IMR-90 (cell line): ENCODE measurements around the gene ADAMTS19. TPM values are rescaled to one million over a fixed set of nuclear protein-coding genes. Genes with fewer than 3 reads are reported as not detected.
A peak's percentile ranks its signal among the peaks of the same experiment; 100 is the strongest.

ENCODE experiments used
- ATAC-seq: fragments of 200-7000 bp; cut with Tn5 transposase; 2 replicates; pipeline ENCODE4 v1.9.1; 2020; ENCODE audit warnings: low read depth, mild to moderate bottlenecking, moderate library complexity
- BruUV-seq: library from RNA; stranded (reverse); fragments of 400-500 nt; replicated peaks from 2 replicates; lab custom pipeline; 2021; lab: Mats Ljungman, UMichigan
- CTCF ChIA-PET: fragments of 300-600 bp; formaldehyde crosslinking; extraction: SDS; loops from one replicate; lab custom pipeline; 2021; ENCODE audit warnings: antibody characterized with exemption; lab: Yijun Ruan, JAX
- POLR2A ChIA-PET: fragments of 300-600 bp; sonication (Branson Sonifier 250); formaldehyde crosslinking; loops from one replicate; lab custom pipeline; 2022; ENCODE audit warnings: antibody characterized with exemption; ENCODE audit not compliant: unreplicated experiment; lab: Charles Lee
- DNase-seq: peaks from one replicate; pipeline ENCODE4 v3.0.0; 2013
- H2AFZ ChIP-seq: replicated peaks from 2 replicates; pipeline ENCODE3; 2013; ENCODE audit warnings: low read length, mild to moderate bottlenecking; ENCODE audit not compliant: poor library complexity
- H2AK5ac ChIP-seq: 2 replicates; pipeline ENCODE4 v1.6.1; 2013; ENCODE audit warnings: low read depth, low read length, inconsistent platforms
- H2AK9ac ChIP-seq: replicated peaks from 2 replicates; pipeline ENCODE3; 2013; ENCODE audit warnings: mild to moderate bottlenecking, low read depth, low read length, moderate library complexity; ENCODE audit not compliant: poor library complexity
- H2BK120ac ChIP-seq: 2 replicates; pipeline ENCODE4 v1.6.1; 2013; ENCODE audit warnings: low read depth, low read length, inconsistent platforms
- H2BK15ac ChIP-seq: 3 replicates; pipeline ENCODE4 v1.6.1; 2013; ENCODE audit warnings: low read depth, low read length, inconsistent platforms
- H2BK20ac ChIP-seq: 2 replicates; pipeline ENCODE4 v1.6.1; 2013; ENCODE audit warnings: low read depth, mild to moderate bottlenecking, inconsistent platforms, low read length, moderate library complexity
- H2BK5ac ChIP-seq: 2 replicates; pipeline ENCODE4 v1.6.1; 2013; ENCODE audit warnings: mild to moderate bottlenecking, low read depth, low read length, inconsistent platforms; ENCODE audit not compliant: poor library complexity, severe bottlenecking
- H3K14ac ChIP-seq: replicated peaks from 2 replicates; pipeline ENCODE4 v1.6.1; 2013; ENCODE audit warnings: low read depth, low read length, inconsistent platforms
- H3K18ac ChIP-seq: 2 replicates; pipeline ENCODE4 v1.6.1; 2013; ENCODE audit warnings: low read depth, low read length, control low read depth
- H3K23ac ChIP-seq: 2 replicates; pipeline ENCODE4 v1.6.1; 2013; ENCODE audit warnings: low read depth, low read length, inconsistent platforms
- H3K27ac ChIP-seq: 2 replicates; pipeline ENCODE4 v1.5.1; 2013; ENCODE audit warnings: mild to moderate bottlenecking, control low read depth, low read length; ENCODE audit not compliant: insufficient read depth
- H3K27me3 ChIP-seq: 2 replicates; pipeline ENCODE4 v1.6.1; 2013; ENCODE audit warnings: low read length; ENCODE audit not compliant: control insufficient read depth, insufficient read depth
- H3K36me3 ChIP-seq: 2 replicates; pipeline ENCODE4 v1.6.1; 2013; ENCODE audit warnings: low read length, mixed read lengths; ENCODE audit not compliant: control insufficient read depth, insufficient read depth
- H3K4ac ChIP-seq: 2 replicates; pipeline ENCODE4 v1.6.1; 2013; ENCODE audit warnings: low read depth, low read length, inconsistent platforms
- H3K4me1 ChIP-seq: 2 replicates; pipeline ENCODE4 v1.6.1; 2013; ENCODE audit warnings: low read length, mixed read lengths; ENCODE audit not compliant: control insufficient read depth, insufficient read depth
- H3K4me2 ChIP-seq: 2 replicates; pipeline ENCODE4 v1.6.1; 2013; ENCODE audit warnings: low read depth, mild to moderate bottlenecking, control low read depth, low read length, moderate library complexity
- H3K4me3 ChIP-seq: 2 replicates; pipeline ENCODE4 v1.5.1; 2013; ENCODE audit warnings: low read depth, mild to moderate bottlenecking, control low read depth, low read length, moderate library complexity; ENCODE audit not compliant: insufficient read depth
- H3K56ac ChIP-seq: 2 replicates; pipeline ENCODE4 v1.6.1; 2013; ENCODE audit warnings: low read length, inconsistent platforms; ENCODE audit not compliant: insufficient read depth; ENCODE audit errors: extremely low read depth
- H3K79me1 ChIP-seq, 2 experiments: 2 replicates each; pipeline ENCODE4 v1.6.1; 2013; ENCODE audit warnings: low read length in 2 of 2, inconsistent platforms in 1 of 2, low read depth in 1 of 2
- H3K9ac ChIP-seq: 2 replicates; pipeline ENCODE4 v1.6.1; 2013; ENCODE audit warnings: low read depth, low read length, control low read depth
- H3K9me1 ChIP-seq: 2 replicates; pipeline ENCODE4 v1.6.1; 2013; ENCODE audit warnings: low read length, inconsistent platforms; ENCODE audit not compliant: insufficient read depth
- H3K9me3 ChIP-seq: 2 replicates; pipeline ENCODE4 v1.6.1; 2013; ENCODE audit warnings: low read length; ENCODE audit not compliant: control insufficient read depth, insufficient read depth
- H4K20me1 ChIP-seq: 2 replicates; pipeline ENCODE4 v1.6.1; 2013; ENCODE audit warnings: low read length, inconsistent platforms; ENCODE audit not compliant: insufficient read depth
- H4K5ac ChIP-seq: 2 replicates; pipeline ENCODE4 v1.6.1; 2013; ENCODE audit warnings: mild to moderate bottlenecking, low read depth, low read length, control low read depth
- H4K8ac ChIP-seq, 2 experiments: 2 replicates each; pipeline ENCODE4 v1.6.1; 2013; ENCODE audit warnings: low read depth in 2 of 2, low read length in 2 of 2, control low read depth in 1 of 2, inconsistent platforms in 1 of 2
- H4K91ac ChIP-seq: 2 replicates; pipeline ENCODE4 v1.6.1; 2013; ENCODE audit warnings: low read depth, low read length, inconsistent platforms; ENCODE audit not compliant: insufficient read depth
- BHLHE40 ChIP-seq: fragments of 150-350 bp; IDR thresholded peaks from 2 replicates; pipeline ENCODE4 v1.6.1; 2016; ENCODE audit warnings: mild to moderate bottlenecking, low read depth, low read length
- CEBPB ChIP-seq: IDR thresholded peaks from 2 replicates; pipeline ENCODE4 v1.6.1; 2012; ENCODE audit warnings: low read depth, low read length, improper control_type of control experiment
- FOS ChIP-seq: fragments of 150-350 bp; IDR thresholded peaks from 2 replicates; pipeline ENCODE4 v1.6.1; 2016; ENCODE audit warnings: low read depth, low read length
- MAFK ChIP-seq: IDR thresholded peaks from 2 replicates; pipeline ENCODE4 v1.6.1; 2012; ENCODE audit warnings: low read depth, low read length, improper control_type of control experiment
- MAZ ChIP-seq: IDR thresholded peaks from 2 replicates; pipeline ENCODE4 v1.6.1; 2012; ENCODE audit warnings: low read depth, mild to moderate bottlenecking, low read length, improper control_type of control experiment, moderate library complexity, borderline replicate concordance
- NFE2L2 ChIP-seq: fragments of 150-350 bp; IDR thresholded peaks from 2 replicates; pipeline ENCODE4 v1.6.1; 2016; ENCODE audit warnings: low read depth, mild to moderate bottlenecking, low read length
- RAD21 ChIP-seq: IDR thresholded peaks from 2 replicates; pipeline ENCODE4 v1.6.1; 2012; ENCODE audit warnings: low read length, improper control_type of control experiment
- RFX5 ChIP-seq: IDR thresholded peaks from 2 replicates; pipeline ENCODE4 v1.8.0; 2012; ENCODE audit warnings: low read depth, mild to moderate bottlenecking, low read length, moderate library complexity
- SMC3 ChIP-seq: fragments of 150-350 bp; IDR thresholded peaks from 2 replicates; pipeline ENCODE4 v1.6.1; 2016; ENCODE audit warnings: low read depth, mild to moderate bottlenecking, antibody characterized with exemption, low read length, moderate library complexity
- whole genome bisulfite sequencing, 2 experiments: methylation state at CpG; one replicate each; pipeline versions ENCODE4 v1.1.5 to v1.1.7; 2013; ENCODE audit warnings: missing lambda C conversion rate in 2 of 2; ENCODE audit not compliant: insufficient read length in 1 of 2; ENCODE audit errors: extremely low coverage in 2 of 2; 5-methylcytosine and 5-hydroxymethylcytosine counted together
- dilution Hi-C: fragments of 300-500 bp; cut with HindIII; formaldehyde crosslinking; loops from one replicate; pipeline ENCODE4 v1.14.3; 2018; ENCODE audit warnings: low sequenced_read_pairs; ENCODE audit not compliant: unreplicated experiment
- in situ Hi-C: fragments of 300-500 bp; cut with MboI; formaldehyde crosslinking; loops from 3 replicates; pipeline ENCODE4 v1.14.3; 2019; ENCODE audit warnings: low sequenced_read_pairs, inconsistent platforms, mixed read lengths
- intact Hi-C: fragments of 100-400 bp; cut with micrococcal nuclease; formaldehyde crosslinking; loops from 2 replicates; pipeline ENCODE4 v1.10.0; 2022
- polyA plus RNA-seq, 3 experiments: library from polyadenylated mRNA; depleted of rRNA; stranded (reverse); fragments of >200 nt; gene quantifications; 2 replicates each; pipeline ENCODE4 v1.2.3, GENCODE V29; 2012; ENCODE audit warnings: low replicate concordance in 1 of 3
- total RNA-seq: library from RNA; depleted of rRNA; stranded (reverse); fragments of >200 nt; gene quantifications from 2 replicates; pipeline ENCODE4 v1.2.3, GENCODE V29; 2012
- TF ChIP-seq, protein P1 (sequence below): conservative IDR thresholded peaks from 2 replicates; pipeline ENCODE4 v1.5.1; 2012; ENCODE audit warnings: mild to moderate bottlenecking, low read depth, low read length, improper control_type of control experiment

ADAMTS19 gene
- total and polyA plus RNA-seq, 2 of the 4 experiments (the other 2 are of a cell fraction) = under 0.01 to 0.17 TPM

DNA sequence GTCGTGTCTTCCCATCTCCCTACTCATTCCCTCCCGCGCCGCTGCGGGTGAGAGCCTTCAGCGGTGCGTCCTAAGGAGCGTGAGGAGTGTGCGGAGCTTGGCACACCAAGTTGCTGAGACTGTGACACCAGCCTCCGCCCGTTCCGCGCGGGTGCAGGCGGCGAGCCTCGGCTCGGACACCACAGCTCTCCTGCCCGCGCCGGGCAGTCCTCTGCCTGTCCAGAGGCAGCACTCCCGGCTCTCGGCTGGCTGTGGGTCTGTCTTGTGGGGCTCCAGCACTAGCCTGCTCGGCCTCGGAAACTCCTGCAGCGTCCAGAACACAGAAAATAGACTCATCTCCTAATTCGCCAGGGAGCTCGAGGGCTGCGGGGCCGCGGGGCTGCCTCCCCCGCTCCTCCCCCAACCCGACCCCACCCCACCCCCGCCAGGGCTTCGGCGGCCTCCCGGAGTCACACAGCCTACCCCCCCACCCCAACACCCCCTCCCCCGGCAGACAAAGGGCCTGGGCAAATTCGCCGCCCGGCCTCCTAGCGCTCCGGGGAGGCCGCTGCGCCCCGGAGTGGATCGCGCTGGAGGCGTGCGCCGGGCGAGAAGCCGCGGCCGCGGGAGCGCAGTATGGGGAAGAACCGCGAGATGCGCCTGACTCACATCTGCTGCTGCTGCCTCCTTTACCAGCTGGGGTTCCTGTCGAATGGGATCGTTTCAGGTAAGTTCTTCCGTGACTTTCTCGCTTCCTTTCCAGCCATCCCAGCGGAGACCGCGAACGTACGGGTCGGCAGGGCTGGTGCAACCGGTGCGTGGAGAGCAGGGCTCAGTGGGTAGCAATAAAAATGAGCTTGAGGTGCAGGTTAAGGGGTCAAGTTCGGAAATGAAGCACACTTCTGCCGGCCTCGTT, at the start of gene ADAMTS19 (continued):
- TF ChIP-seq SMC3 (no peak), NFE2L2 (no peak), RAD21 (no peak), MAFK (no peak), BHLHE40 (no peak)

DNA sequence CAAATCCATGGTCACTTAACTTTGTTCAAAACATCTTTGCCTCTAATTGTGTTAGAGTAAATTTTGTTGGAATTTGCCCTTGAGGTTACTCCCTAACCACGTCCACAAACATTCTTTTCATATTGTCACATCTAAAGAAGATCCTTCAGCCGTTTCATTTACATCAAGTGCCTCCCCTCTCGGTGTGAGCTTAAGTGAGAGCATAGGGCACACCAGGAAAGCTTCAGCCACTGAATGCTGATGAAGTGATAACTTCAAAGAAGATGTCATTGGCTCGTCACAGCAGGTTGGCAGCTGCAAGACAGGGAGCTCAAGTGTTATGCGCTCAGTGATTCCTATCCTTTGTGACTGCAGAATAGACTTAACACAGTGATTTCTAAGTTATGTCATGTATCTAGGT, 49.6 kb upstream of the ADAMTS19 start:
- no peak overlapping the region for H3K4ac ChIP-seq
- peak overlapping the region; percentile 50; the same call in 1 of the 2 replicates for H3K4me2 ChIP-seq
- no peak overlapping the region for H3K56ac ChIP-seq
- ChIA-PET POLR2A (no interaction called here), CTCF (interaction anchor here (0.6 to 1.5 kb wide), 2 partner anchors 9 to 11 kb away, joined by 3 to 8 read pairs; no protein-coding TSS in a partner anchor)
- H2AK9ac ChIP-seq = no peak overlapping the region
- in situ Hi-C loops = no loop called here
- TF ChIP-seq, protein P1, sequence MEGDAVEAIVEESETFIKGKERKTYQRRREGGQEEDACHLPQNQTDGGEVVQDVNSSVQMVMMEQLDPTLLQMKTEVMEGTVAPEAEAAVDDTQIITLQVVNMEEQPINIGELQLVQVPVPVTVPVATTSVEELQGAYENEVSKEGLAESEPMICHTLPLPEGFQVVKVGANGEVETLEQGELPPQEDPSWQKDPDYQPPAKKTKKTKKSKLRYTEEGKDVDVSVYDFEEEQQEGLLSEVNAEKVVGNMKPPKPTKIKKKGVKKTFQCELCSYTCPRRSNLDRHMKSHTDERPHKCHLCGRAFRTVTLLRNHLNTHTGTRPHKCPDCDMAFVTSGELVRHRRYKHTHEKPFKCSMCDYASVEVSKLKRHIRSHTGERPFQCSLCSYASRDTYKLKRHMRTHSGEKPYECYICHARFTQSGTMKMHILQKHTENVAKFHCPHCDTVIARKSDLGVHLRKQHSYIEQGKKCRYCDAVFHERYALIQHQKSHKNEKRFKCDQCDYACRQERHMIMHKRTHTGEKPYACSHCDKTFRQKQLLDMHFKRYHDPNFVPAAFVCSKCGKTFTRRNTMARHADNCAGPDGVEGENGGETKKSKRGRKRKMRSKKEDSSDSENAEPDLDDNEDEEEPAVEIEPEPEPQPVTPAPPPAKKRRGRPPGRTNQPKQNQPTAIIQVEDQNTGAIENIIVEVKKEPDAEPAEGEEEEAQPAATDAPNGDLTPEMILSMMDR = no peak
- TF ChIP-seq RFX5 (no peak), CEBPB (no peak), SMC3 (no peak), FOS (no peak), MAZ (no peak)
- H3K27ac ChIP-seq = no peak overlapping the region
- no peak overlapping the region for H3K18ac ChIP-seq
- H2AK5ac ChIP-seq = no peak overlapping the region
- DNase-seq (no peak), ATAC-seq (peak; percentile 56)
- H3K36me3 ChIP-seq = no peaks in the 10 kb centered on the region
- intact Hi-C loops = no loop called here
- no peak overlapping the region for H2BK120ac ChIP-seq
- WGBS, 2 experiments = no CpG with 5 or more reads among the region's 5 CpGs
- H3K27me3 ChIP-seq = no peaks in the 10 kb centered on the region
- BruUV-seq = no TSS peak
- no peak overlapping the region for H4K91ac ChIP-seq
- dilution Hi-C loops = no loop called here
- no peak overlapping the region for H3K9ac ChIP-seq
- no peak overlapping the region for H2AFZ ChIP-seq
- no peak overlapping the region for H2BK20ac ChIP-seq
- H2BK5ac ChIP-seq = no peak overlapping the region
- H3K23ac ChIP-seq = no peak overlapping the region
- H2BK15ac ChIP-seq = no peak overlapping the region
- H3K9me3 ChIP-seq = no peaks in the 10 kb centered on the region
- no peaks in the 10 kb centered on the region for H4K20me1 ChIP-seq
- H4K8ac ChIP-seq = no peak overlapping the region
- H3K4me1 ChIP-seq = peaks cover 2% of the 10 kb centered on the region; the same call in 1 of the 2 replicates
- no peak overlapping the region for H3K14ac ChIP-seq
- H3K4me3 ChIP-seq = no peak overlapping the region
- H4K5ac ChIP-seq = no peak overlapping the region
- no peaks in the 10 kb centered on the region for H3K9me1 ChIP-seq
- H3K79me1 ChIP-seq = no peaks in the 10 kb centered on the region
